ENCODE data around the gene SLC35B1. TPM values are rescaled to one million over a fixed set of nuclear protein-coding genes. Genes with fewer than 3 reads are reported as not detected.

The SLC35B1 gene
- total RNA-seq, 1 experiment from 2014 or later, result 44.7 TPM

GRCh38 chr17:49734515-49735490, 27.0 kb upstream of the SLC35B1 start:
- no peak overlapping the region for H3K27ac ChIP-seq
- intact Hi-C loops (cut with micrococcal nuclease; ENCODE audit: unreplicated experiment), result no loop called here
- H4K20me1 ChIP-seq (ENCODE audit: insufficient read depth), result no peaks in the 10 kb centered on the region
- H3K9me3 ChIP-seq (ENCODE audit: insufficient read depth, low read depth), result no peaks in the 10 kb centered on the region
- BruUV-seq (replicated peaks), result no TSS peak
- H3K79me2 ChIP-seq (ENCODE audit: low read depth), result no peaks in the 10 kb centered on the region
- no peaks in the 10 kb centered on the region for H3K4me1 ChIP-seq (replicated peaks; ENCODE audit: insufficient read depth)
- no peak for TF ChIP-seq EZH2 (IDR thresholded peaks at IDR 0.05; ENCODE audit: low read depth)
- TF ChIP-seq, protein P1, sequence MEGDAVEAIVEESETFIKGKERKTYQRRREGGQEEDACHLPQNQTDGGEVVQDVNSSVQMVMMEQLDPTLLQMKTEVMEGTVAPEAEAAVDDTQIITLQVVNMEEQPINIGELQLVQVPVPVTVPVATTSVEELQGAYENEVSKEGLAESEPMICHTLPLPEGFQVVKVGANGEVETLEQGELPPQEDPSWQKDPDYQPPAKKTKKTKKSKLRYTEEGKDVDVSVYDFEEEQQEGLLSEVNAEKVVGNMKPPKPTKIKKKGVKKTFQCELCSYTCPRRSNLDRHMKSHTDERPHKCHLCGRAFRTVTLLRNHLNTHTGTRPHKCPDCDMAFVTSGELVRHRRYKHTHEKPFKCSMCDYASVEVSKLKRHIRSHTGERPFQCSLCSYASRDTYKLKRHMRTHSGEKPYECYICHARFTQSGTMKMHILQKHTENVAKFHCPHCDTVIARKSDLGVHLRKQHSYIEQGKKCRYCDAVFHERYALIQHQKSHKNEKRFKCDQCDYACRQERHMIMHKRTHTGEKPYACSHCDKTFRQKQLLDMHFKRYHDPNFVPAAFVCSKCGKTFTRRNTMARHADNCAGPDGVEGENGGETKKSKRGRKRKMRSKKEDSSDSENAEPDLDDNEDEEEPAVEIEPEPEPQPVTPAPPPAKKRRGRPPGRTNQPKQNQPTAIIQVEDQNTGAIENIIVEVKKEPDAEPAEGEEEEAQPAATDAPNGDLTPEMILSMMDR (conservative IDR thresholded peaks at IDR 0.05), result no peak
- POLR2A ChIA-PET (ENCODE audit: unreplicated experiment), result interaction anchor here (0.7 kb wide), 1 partner anchor 1050 kb away, joined by 9 read pairs; no protein-coding TSS in a partner anchor
- no peak overlapping the region for H3K4me3 ChIP-seq
- CTCF ChIA-PET, result no interaction called here
- H3F3A ChIP-seq (ENCODE audit: insufficient read depth, low read depth), result no peaks in the 10 kb centered on the region
- H3K9me2 ChIP-seq (ENCODE audit: insufficient read depth), result no peaks in the 10 kb centered on the region
- no peak overlapping the region for H3K4me2 ChIP-seq
- H3K36me3 ChIP-seq (ENCODE audit: low read depth), result no peaks in the 10 kb centered on the region
- no peak overlapping the region for H2AFZ ChIP-seq
- H3K27me3 ChIP-seq (ENCODE audit: insufficient read depth, low read depth), result no peaks in the 10 kb centered on the region
- no peak for DNase-seq

DNA sequence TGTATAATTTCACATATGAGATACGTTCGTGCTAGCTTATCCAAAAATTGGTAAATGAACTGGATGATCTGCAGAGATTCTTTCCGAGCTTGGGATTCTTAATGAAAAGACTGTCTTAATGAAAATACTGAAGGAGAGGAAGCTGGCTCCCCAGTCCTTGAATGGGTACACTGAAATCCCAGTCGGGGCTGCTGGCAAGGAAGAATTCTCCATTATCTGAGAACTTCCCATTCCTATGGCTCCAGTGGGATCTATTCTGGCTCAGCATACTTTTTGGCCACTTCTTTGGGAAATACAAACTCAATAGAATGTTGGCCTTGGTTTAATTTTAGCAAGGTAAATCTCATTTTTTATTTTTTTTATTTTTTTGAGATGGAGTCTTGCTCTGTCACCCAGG, 23.7 kb upstream of the SLC35B1 start:
- ChIA-PET POLR2A (ENCODE audit: unreplicated experiment) (no interaction called here), CTCF (no interaction called here)
- no peaks in the 10 kb centered on the region for H3K79me2 ChIP-seq (ENCODE audit: low read depth)
- BruUV-seq (replicated peaks), result no TSS peak
- no peaks in the 10 kb centered on the region for H3K9me2 ChIP-seq (ENCODE audit: insufficient read depth)
- no peaks in the 10 kb centered on the region for H3F3A ChIP-seq (ENCODE audit: insufficient read depth, low read depth)
- no peaks in the 10 kb centered on the region for H3K27me3 ChIP-seq (ENCODE audit: insufficient read depth, low read depth)
- no peak overlapping the region for H3K4me3 ChIP-seq
- TF ChIP-seq, protein P1 (conservative IDR thresholded peaks at IDR 0.05), result no peak
- no peak for TF ChIP-seq EZH2 (IDR thresholded peaks at IDR 0.05; ENCODE audit: low read depth)
- H3K9me3 ChIP-seq (ENCODE audit: insufficient read depth, low read depth), result no peaks in the 10 kb centered on the region
- no peak for DNase-seq
- no peak overlapping the region for H3K4me2 ChIP-seq
- H3K27ac ChIP-seq, result no peak overlapping the region
- no peaks in the 10 kb centered on the region for H3K36me3 ChIP-seq (ENCODE audit: low read depth)
- H4K20me1 ChIP-seq (ENCODE audit: insufficient read depth), result no peaks in the 10 kb centered on the region
- no peaks in the 10 kb centered on the region for H3K4me1 ChIP-seq (replicated peaks; ENCODE audit: insufficient read depth)
- H2AFZ ChIP-seq, result no peak overlapping the region
- intact Hi-C loops (cut with micrococcal nuclease; ENCODE audit: unreplicated experiment), result no loop called here

DNA sequence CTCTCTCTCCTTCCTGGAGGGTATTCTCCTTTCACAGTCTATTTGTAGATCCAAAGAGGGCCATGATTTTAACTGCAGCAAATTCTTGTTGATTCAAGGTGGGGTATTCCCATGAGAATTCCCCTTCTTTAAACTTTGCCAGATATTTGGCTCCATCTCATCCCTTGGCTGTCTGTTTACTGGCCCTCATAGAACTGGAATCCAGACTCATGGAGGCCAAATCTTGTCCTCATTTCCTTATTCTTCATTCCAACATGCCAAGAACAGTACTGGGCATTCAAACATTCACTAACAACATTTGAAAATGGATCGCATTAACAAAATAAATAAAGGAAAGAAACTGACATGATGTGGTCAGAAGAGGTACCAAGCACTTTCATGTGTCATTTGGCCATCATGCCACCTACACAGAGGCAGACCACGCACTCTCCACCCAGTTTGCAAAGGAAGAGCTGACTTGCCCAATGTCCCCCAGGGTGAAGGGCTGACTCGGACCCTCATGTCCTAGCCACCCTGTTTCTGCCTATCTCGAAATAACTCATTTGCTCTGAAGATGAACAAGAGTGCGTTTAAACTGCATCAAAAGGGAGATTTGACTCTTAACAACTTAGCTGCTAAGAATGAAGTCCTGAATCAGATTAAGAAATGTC, 23.1 kb upstream of the SLC35B1 start:
- H3K27ac ChIP-seq, result no peak overlapping the region
- no peak for DNase-seq
- H3K4me2 ChIP-seq, result no peak overlapping the region
- intact Hi-C loops (cut with micrococcal nuclease; ENCODE audit: unreplicated experiment), result no loop called here
- no peak overlapping the region for H3K4me3 ChIP-seq
- H3K79me2 ChIP-seq (ENCODE audit: low read depth), result no peaks in the 10 kb centered on the region
- TF ChIP-seq, protein P1 (conservative IDR thresholded peaks at IDR 0.05), result no peak
- TF ChIP-seq EZH2 (IDR thresholded peaks at IDR 0.05; ENCODE audit: low read depth), result no peak
- no peaks in the 10 kb centered on the region for H3K4me1 ChIP-seq (replicated peaks; ENCODE audit: insufficient read depth)
- H2AFZ ChIP-seq, result no peak overlapping the region
- H3K36me3 ChIP-seq (ENCODE audit: low read depth), result no peaks in the 10 kb centered on the region
- no peaks in the 10 kb centered on the region for H4K20me1 ChIP-seq (ENCODE audit: insufficient read depth)
- no peaks in the 10 kb centered on the region for H3F3A ChIP-seq (ENCODE audit: insufficient read depth, low read depth)
- no TSS peak for BruUV-seq (replicated peaks)
- CTCF ChIA-PET, result no interaction called here
- no peaks in the 10 kb centered on the region for H3K27me3 ChIP-seq (ENCODE audit: insufficient read depth, low read depth)
- no peaks in the 10 kb centered on the region for H3K9me3 ChIP-seq (ENCODE audit: insufficient read depth, low read depth)
- POLR2A ChIA-PET (ENCODE audit: unreplicated experiment), result no interaction called here
- no peaks in the 10 kb centered on the region for H3K9me2 ChIP-seq (ENCODE audit: insufficient read depth)
